ENCODE results near the gene CRISP1. TPM values are rescaled to one million over a fixed set of nuclear protein-coding genes. Genes with fewer than 3 reads are reported as not detected.

The CRISP1 gene
- total and polyA plus RNA-seq, 2 donors (not counting 3 experiments of a cell fraction or from before 2014, with no cell fraction given): not detected

- Histone ChIP-seq H3K9me1 (replicated peaks; ENCODE audit: control insufficient read depth, extremely low read depth, insufficient read depth, low read length) (no peaks in the 10 kb centered on the region), H3K36me3 (ENCODE audit: control insufficient read depth in 2 of 2, extremely low read depth in 1 of 2, insufficient read depth in 2 of 2, low read length in 2 of 2) (no peaks in the 10 kb centered on the region), H3K4me2 (ENCODE audit: insufficient read depth, low read length) (no peak overlapping the region), H3K27ac (ENCODE audit: insufficient read depth, low read depth, low read length) (no peak overlapping the region), H3K9me3 (replicated peaks; ENCODE audit: control insufficient read depth, insufficient read depth, low read length) (no peaks in the 10 kb centered on the region), H2AFZ (ENCODE audit: low read depth, low read length) (no peak overlapping the region), H3K9ac (replicated peaks; ENCODE audit: extremely low read depth, insufficient read depth, low read length) (no peak overlapping the region), H4K20me1 (replicated peaks; ENCODE audit: control insufficient read depth, extremely low read depth, insufficient read depth, low read length) (no peaks in the 10 kb centered on the region), H3K4me3 (replicated peaks in 1 of 3; ENCODE audit: insufficient read depth in 1 of 3, low read depth in 1 of 3, low read length in 3 of 3) (no peak overlapping the region), H3K4me1 (ENCODE audit: control insufficient read depth, extremely low read depth, insufficient read depth, low read length) (no peaks in the 10 kb centered on the region), H3K79me2 (ENCODE audit: control insufficient read depth, insufficient read depth, low read length) (no peaks in the 10 kb centered on the region), H3K27me3 (ENCODE audit: control insufficient read depth in 2 of 2, insufficient read depth in 2 of 2, low read length in 2 of 2) (no peaks in the 10 kb centered on the region)
- POLR2A ChIA-PET: no interaction called here
- intact Hi-C loops (cut with micrococcal nuclease) (no loop called here), dilution Hi-C loops (cut with MboI; ENCODE audit: extremely low pct_ligation_motif_present, low sequenced_read_pairs) (no loop called here)
- FAIRE-seq: no peak
- BruUV-seq (replicated peaks): no TSS peak
- TF ChIP-seq GATA2 (IDR thresholded peaks at IDR 0.05; ENCODE audit: insufficient read depth, insufficient read length, low read depth, low read length) (no peak), POLR2AphosphoS5 (IDR thresholded peaks at IDR 0.05; ENCODE audit: insufficient read depth, low read depth, low read length) (no peak), CTCF (IDR thresholded peaks at IDR 0.05; ENCODE audit: extremely low read depth in 1 of 2, insufficient read depth in 1 of 2, low read depth in 1 of 2, low read length in 2 of 2) (no peak), MYC (IDR thresholded peaks at IDR 0.05; ENCODE audit: low read depth, low read length) (no peak), FOS (IDR thresholded peaks at IDR 0.05; ENCODE audit: borderline replicate concordance, insufficient read depth, low read length) (no peak), EZH2 (IDR thresholded peaks at IDR 0.05; ENCODE audit: borderline replicate concordance, low read depth, low read length, severe bottlenecking) (no peak), POLR2A (IDR thresholded peaks at IDR 0.05; ENCODE audit: low read depth, low read length) (no peak), MAX (IDR thresholded peaks at IDR 0.05; ENCODE audit: insufficient read depth, insufficient read length) (no peak), JUN (IDR thresholded peaks at IDR 0.05; ENCODE audit: borderline replicate concordance, insufficient read depth, insufficient read length, low read depth) (no peak)
- DNase-seq (ENCODE audit: low read depth, low spot score): no peak
- CTCF ChIA-PET: no interaction called here
Observed at GRCh38 chr6:49805246-49805645, 61.1 kb downstream of the CRISP1 start.

Data from endothelial cell of umbilical vein (primary cell).